ENCODE results near the gene AADAC. TPM values are rescaled to one million over a fixed set of nuclear protein-coding genes. Genes with fewer than 3 reads are reported as not detected.

Gene AADAC
- total and polyA plus RNA-seq, 7 donors = 0.14 to 0.71 TPM; not detected in 5

- Histone ChIP-seq H3K4me1 (no peaks in the 10 kb centered on the region), H3K36me3 (ENCODE audit: insufficient read depth in 1 of 2, low read depth in 1 of 2) (no peaks in the 10 kb centered on the region), H3K27me3 (ENCODE audit: insufficient read depth in 3 of 3, low read length in 2 of 3) (no peaks in the 10 kb centered on the region), H3K4me3 (no peak overlapping the region), H3K27ac (no peak overlapping the region), H3K9me3 (no peaks in the 10 kb centered on the region)
- DNase-seq = no peak
- 42 to 55% (median 43%) methylated on average over 4 of the region's 4 CpGs for WGBS, 3 donors
- no peak for ATAC-seq
- TF ChIP-seq, protein P1, sequence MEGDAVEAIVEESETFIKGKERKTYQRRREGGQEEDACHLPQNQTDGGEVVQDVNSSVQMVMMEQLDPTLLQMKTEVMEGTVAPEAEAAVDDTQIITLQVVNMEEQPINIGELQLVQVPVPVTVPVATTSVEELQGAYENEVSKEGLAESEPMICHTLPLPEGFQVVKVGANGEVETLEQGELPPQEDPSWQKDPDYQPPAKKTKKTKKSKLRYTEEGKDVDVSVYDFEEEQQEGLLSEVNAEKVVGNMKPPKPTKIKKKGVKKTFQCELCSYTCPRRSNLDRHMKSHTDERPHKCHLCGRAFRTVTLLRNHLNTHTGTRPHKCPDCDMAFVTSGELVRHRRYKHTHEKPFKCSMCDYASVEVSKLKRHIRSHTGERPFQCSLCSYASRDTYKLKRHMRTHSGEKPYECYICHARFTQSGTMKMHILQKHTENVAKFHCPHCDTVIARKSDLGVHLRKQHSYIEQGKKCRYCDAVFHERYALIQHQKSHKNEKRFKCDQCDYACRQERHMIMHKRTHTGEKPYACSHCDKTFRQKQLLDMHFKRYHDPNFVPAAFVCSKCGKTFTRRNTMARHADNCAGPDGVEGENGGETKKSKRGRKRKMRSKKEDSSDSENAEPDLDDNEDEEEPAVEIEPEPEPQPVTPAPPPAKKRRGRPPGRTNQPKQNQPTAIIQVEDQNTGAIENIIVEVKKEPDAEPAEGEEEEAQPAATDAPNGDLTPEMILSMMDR (IDR thresholded peaks at IDR 0.05) = no peak
- intact Hi-C loops (cut with DNase I) = no loop called here
Measured at GRCh38 chr3:151864423-151865101, 50.6 kb downstream of the AADAC start.

GRCh38 chr3:151866711-151867410 is 52.9 kb downstream of the AADAC start:
- DNase-seq (no peak), ATAC-seq (no peak)
- no peaks in the 10 kb centered on the region for H3K4me1 ChIP-seq
- WGBS, 3 donors = 22 to 40% (median 31%) methylated on average over 4 of the region's 4 CpGs
- H3K27me3 ChIP-seq (ENCODE audit: insufficient read depth in 3 of 3, low read length in 2 of 3) = no peaks in the 10 kb centered on the region
- TF ChIP-seq, protein P1 (IDR thresholded peaks at IDR 0.05) = no peak
- H3K36me3 ChIP-seq (ENCODE audit: insufficient read depth in 1 of 2, low read depth in 1 of 2) = no peaks in the 10 kb centered on the region
- no peak overlapping the region for H3K27ac ChIP-seq
- H3K9me3 ChIP-seq = no peaks in the 10 kb centered on the region
- no peak overlapping the region for H3K4me3 ChIP-seq
- intact Hi-C loops (cut with DNase I) = no loop called here

GRCh38 chr3:151867666-151868065 is 53.8 kb downstream of the AADAC start:
- no peaks in the 10 kb centered on the region for H3K36me3 ChIP-seq (ENCODE audit: insufficient read depth in 1 of 2, low read depth in 1 of 2)
- WGBS, 3 donors = 95 to 98% (median 97%) methylated on average over 1 of the region's 1 CpG
- intact Hi-C loops (cut with DNase I) = no loop called here
- H3K27ac ChIP-seq = no peak overlapping the region
- no peak for ATAC-seq
- no peak overlapping the region for H3K4me3 ChIP-seq
- H3K27me3 ChIP-seq (ENCODE audit: insufficient read depth in 3 of 3, low read length in 2 of 3) = no peaks in the 10 kb centered on the region
- H3K9me3 ChIP-seq = no peaks in the 10 kb centered on the region
- H3K4me1 ChIP-seq = no peaks in the 10 kb centered on the region
- TF ChIP-seq, protein P1 (IDR thresholded peaks at IDR 0.05) = no peak
- DNase-seq = no peak

DNA sequence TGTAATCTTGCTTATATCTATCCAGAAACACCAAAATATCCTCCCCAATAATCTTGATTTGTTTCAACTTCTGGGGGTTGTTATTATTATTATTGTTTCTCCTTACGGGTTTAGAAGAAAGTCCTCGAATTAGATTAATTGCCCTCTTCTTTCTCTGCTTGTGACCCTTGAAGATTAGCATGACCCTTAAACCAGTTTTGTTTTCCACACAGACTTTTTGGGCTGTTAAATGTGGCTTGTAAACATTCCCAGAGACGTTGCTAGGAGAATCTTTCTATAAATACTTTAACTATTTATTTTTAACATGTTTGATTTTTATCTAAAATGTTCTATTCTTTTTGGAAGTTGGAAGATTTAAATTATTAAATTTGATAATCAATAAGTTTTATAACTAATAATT is 55.3 kb downstream of the AADAC start:
- no peaks in the 10 kb centered on the region for H3K4me1 ChIP-seq
- H3K27ac ChIP-seq = no peak overlapping the region
- no peaks in the 10 kb centered on the region for H3K9me3 ChIP-seq
- TF ChIP-seq, protein P1 (IDR thresholded peaks at IDR 0.05) = no peak
- intact Hi-C loops (cut with DNase I) = no loop called here
- no peaks in the 10 kb centered on the region for H3K27me3 ChIP-seq (ENCODE audit: insufficient read depth in 3 of 3, low read length in 2 of 3)
- WGBS, 3 donors = 16 to 36% (median 18%) methylated on average over 3 of the region's 3 CpGs
- DNase-seq (no peak), ATAC-seq (no peak)
- no peak overlapping the region for H3K4me3 ChIP-seq
- no peaks in the 10 kb centered on the region for H3K36me3 ChIP-seq (ENCODE audit: insufficient read depth in 1 of 2, low read depth in 1 of 2)
